COR-L47 (cell line): Measurements from ENCODE around the gene ATP8B1.
"Not testable (repeated sequence)": the region's sequence is repeated elsewhere in the genome, so short reads cannot be mapped to it uniquely, and the experiment has no call there.

Experiments used
- DNase-seq: peaks from one replicate; lab custom pipeline; 2025; lab: John Stamatoyannopoulos, UW

ATP8B1 gene

DNA sequence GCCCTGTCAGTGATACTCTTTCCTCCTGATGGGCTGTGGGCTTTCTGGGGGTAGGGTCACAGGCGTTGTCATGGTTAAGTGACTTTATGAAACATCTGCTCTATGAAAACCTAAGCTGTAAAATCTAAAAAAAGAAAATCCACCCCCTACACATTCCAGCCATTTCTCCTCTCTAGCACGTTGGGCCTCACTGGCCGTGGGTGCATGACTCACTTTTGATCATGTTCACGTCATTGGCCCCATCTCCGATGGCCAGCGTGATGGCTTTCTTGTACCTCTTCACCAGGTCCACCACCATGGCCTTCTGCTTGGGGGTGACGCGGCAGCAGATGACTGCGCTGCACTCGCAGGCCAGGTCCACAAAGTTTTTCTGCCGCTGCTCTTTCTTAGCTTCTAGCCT, 142.2 kb downstream of the ATP8B1 start:
- DNase-seq: no peak

DNA sequence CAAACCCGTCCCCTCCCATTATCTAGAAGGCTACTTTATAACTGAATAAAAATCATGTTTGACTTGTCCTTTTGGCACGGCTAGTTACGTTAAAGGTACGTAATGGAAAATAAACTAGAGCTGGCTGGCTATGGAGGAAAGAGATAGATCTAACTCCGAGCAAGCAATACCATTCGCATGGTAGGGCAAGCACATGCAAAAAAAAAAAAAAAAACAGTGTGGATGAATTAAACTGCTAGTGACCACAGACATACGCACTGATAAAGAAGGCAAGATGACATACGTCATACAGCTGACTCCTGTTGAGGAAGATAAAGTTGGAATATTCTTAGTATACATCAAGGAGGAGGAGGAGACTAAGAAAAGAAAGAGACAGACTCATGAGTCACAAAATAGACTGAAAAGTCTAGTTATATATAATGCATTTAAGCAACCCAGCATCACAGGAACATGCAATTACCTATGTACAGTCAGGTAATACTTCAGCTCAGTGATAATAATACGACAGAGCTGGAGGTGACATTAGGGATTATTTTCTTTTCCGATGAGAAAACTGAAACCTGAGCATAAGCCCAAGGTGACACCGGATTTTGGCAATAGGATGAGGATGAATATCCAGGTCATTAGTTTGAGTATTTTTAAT, 143.5 kb downstream of the ATP8B1 start:
- DNase-seq: no peak

DNA sequence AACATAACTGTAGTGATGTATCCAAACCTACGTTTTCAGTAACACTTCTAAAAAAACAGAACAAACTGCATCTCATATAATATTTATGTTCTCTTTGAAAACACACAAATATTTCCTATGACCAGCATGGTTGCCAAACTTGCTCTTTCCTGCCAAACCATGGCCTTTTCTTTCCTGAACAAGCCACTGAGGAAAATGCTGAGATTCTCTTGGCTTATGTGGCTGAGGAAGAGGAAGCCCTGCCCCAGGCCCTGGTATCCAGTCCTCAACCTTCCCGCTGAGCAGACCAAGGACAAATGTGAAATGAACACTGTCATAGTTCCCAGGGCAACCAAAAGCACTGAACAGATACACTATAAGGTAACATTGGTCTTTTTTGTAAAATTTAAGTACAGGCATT, 145.6 kb downstream of the ATP8B1 start:
- DNase-seq: no peak

DNA sequence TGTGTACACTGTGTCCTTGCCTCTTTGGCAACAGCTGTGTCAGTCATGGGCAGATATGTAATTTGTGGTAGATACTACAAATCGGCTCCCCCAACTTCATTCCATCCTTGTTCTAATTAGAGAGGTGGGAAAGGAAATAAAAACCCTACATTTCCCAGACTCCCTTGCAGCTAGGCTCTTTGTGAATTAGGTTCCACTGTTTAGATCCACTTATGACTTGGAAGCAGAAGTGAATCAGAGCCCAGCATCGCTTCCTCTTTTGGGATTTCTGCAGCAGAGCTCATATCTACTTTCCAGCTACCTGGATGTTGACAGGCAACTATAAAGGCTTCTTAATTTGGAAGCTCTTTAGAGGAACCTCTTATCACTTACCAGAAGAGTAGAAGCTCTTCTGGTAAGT, 147.4 kb downstream of the ATP8B1 start:
- DNase-seq: no peak

DNA sequence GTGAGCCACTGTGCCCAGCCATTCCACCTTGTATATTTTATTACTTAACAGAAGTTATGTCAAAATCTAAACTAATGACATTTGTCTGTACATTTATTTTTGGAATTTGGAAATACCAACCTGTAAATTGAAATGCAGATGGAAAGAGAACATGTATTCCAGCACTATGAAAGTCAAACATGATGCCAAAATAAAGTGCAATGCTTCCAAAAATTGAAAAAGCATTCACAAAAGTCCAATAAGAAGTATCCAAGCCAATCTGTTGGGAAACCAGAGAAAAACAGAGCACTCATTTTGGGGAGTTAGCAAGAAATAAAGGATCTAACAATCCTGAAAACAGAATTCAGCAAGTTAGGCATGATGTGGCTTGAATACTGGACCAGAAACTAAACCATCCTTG, 151.2 kb downstream of the ATP8B1 start:
- DNase-seq: no peak

DNA sequence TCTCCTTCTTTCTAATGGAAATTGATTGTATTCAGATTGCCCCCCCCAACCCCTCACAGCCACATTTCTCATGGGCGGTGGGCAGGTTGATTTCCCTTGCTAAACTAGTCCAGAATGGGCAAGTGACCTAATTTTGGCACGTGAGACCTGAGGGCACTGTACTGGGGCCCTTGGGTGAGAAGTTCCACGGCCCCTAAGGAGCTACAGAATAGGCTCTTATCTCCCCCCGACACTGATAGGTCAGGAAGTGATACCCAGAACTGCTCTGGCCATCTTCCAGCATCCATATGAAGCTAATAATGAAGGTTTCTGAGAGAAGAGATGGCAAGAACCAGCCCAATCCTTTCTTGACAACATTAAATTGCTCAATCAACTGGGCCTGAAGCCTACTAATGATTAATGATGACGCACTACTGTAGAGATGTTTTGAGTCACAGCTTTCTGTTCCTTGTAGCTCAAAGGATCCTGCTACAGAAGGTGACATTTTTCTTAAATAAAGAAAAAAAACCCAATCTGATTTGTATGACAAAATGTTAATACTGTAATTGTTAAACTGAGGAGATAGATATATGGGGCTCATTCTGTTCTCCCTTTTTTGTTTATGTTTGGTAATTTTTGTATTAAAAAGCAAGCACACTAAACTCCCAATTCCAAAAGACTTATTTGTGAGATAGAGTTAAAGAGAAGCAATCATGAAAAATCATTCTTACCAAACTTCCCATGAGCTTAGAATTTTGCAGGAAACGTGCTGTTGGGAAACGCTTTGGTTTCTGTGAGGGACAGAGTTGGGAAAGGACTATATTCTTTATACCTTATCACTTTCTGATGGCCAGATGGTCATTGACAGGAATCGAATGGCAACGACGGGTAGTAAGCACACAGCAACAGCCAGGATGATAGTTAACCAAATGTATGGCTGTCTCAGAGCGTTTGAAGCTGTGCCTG, 153.3 kb downstream of the ATP8B1 start:
- DNase-seq: no peak

DNA sequence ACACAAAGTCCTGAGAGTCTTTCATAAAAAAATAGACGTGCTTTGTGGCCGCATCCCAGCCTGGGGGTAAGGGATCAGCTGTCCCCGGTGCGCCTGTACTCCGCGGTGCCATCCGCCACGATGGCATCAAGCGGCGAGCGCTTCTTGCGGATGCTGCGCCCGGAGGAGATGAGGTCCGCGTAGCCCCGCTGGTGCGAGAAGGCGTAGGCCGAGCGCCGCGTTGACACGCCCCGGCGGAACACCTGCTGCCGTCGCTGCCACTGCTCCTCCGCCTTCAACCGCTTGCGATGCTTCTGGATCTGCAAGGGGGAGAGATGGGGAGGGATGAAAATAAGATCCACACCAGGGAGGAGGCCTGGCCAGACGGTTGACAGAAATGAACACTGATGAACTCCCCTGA, 154.7 kb downstream of the ATP8B1 start:
- DNase-seq: no peak

DNA sequence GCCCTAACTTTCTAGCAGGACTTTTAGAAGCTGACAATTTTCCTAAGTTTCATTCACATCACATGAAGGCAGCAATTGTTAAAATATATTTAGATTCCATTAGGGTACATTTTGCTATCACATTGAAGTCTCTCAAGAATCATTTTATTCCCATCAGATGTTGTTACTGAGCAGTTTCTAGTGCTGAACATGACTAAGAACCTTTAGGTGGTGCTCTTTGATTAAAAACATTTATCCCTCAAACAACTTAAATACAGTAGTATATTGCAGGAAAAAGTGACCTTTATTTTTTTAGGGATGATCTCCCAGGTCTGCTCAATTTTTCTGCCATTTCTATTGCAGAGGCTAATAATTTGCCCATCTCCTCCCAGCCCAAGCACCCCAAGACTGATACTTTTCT, 158.6 kb downstream of the ATP8B1 start:
- peak; percentile 36 for DNase-seq

DNA sequence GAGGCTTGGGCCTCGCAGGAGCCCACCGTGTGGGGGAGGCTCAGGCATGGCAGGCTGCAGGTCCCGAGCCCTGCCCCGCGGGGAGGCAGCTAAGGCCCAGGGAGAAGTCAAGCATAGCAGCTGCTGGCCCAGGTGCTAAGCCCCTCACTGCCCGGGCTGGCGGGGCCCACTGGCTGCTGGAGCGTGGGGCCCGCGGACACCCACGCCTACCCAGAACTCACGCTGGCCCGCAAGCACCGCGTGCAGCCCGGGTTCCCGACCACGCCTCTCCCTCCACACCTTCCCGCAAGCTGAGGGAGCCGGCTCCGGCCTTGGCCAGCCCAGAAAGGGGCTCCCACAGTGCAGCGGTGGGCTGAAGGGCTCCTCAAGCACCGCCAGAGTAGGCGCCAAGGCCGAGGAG, 159.4 kb downstream of the ATP8B1 start:
- DNase-seq: not testable (repeated sequence)

DNA sequence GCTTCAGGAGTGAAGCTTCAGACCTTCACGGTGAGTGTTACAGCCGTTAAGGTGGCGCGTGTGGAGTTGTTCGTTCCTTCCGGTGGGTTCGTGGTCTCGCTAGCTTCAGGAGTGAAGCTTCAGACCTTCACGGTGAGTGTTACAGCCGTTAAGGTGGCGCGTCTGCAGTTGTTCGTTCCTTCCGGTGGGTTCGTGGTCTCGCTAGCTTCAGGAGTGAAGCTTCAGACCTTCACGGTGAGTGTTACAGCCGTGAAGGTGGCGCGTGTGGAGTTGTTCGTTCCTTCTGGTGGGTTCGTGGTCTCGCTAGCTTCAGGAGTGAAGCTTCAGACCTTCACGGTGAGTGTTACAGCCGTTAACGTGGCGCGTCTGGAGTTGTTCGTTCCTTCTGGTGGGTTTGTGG, 160.7 kb downstream of the ATP8B1 start:
- not testable (repeated sequence) for DNase-seq

DNA sequence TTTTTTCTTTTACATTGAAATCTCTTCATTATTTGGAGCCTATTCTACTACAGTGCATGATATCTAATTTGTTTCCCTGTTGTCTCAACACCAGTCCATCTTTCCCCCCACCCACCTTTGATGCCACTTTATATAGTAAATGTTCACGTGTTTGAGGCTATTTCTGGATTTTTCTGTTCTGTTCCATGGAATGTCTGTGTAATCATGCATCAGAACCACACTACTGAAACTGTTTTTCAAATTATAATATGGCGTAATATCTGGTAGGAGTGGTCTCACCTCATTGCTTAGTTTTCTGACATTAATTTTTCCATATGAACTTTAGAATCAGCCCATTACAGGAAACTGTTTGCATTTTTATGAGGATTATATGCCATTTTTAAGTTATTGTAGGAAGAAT, 162.4 kb downstream of the ATP8B1 start:
- DNase-seq: no peak

DNA sequence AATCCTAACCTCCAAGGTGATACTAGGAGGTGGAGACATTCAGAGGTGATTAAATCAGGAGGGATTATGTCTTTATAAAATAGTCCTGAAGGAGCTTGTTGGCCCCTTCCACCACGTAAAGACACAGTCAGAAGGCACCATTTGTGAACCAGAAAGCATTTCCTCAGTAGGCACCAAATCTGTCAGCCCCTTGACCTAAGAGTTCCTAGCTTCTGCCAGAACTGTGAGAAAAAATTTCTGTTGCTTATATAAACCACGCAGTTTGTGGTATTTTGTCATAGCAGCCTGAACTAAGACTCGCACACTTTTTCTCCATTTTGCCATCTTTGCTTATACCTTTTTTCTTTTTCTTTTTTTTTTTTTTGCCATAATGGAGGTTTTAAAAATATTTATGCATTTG, 162.9 kb downstream of the ATP8B1 start:
- no peak for DNase-seq

DNA sequence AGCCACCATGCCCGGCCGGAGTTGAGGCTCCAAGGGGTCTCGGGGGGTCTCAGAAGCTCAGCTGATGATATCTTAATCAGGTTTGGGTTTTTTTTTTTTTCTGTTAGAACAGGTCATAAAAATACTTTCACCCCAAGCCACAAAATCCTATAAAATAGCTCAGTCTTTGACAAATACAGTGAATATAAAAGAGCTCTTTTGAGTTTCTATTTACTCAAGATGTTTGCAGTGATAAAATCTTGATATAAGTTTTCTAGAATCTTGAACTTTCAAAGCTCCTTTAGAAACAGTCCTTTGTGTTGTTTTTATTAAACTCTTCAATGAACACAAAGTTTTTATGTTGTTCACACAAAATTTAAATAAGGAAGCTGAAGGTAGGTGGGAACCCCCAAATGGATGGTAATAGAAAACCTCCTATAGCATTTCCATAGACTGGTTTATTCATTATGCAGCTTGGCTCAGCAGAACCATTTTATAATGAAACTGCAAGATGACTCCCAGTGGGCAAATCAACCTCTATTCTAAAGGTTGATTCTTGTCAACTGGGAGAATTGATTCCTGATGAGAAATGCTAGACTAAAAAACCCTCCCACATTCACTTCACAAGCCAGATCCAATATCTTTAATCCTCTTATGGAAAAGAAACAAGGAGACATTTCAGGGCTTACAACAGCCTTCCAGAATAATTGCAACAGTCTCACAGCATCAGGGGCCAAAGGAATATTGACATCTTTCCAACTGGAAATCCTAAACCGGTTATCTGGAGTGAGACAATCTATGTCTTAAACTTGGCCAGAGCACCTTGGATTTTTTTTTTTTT, 167.9 kb downstream of the ATP8B1 start:
- DNase-seq: no peak

DNA sequence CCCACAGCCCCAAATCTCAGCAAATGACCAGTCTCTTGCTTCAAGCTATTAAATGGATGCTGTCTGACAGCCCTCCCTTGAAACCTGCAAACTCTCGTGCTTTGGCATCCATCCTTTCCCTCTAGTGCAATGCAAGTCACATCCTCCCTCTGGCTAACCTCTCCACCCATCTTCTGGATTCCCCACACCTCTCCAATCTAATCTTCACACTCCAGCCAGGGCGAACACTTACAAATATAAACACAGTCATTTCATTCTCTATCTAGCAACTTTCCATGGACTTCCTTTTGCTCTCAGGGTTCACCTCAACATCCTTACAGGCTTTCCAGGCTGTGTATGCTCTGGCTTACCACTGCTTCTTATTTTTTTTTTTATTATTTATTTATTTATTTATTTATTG, 171.4 kb downstream of the ATP8B1 start:
- no peak for DNase-seq

DNA sequence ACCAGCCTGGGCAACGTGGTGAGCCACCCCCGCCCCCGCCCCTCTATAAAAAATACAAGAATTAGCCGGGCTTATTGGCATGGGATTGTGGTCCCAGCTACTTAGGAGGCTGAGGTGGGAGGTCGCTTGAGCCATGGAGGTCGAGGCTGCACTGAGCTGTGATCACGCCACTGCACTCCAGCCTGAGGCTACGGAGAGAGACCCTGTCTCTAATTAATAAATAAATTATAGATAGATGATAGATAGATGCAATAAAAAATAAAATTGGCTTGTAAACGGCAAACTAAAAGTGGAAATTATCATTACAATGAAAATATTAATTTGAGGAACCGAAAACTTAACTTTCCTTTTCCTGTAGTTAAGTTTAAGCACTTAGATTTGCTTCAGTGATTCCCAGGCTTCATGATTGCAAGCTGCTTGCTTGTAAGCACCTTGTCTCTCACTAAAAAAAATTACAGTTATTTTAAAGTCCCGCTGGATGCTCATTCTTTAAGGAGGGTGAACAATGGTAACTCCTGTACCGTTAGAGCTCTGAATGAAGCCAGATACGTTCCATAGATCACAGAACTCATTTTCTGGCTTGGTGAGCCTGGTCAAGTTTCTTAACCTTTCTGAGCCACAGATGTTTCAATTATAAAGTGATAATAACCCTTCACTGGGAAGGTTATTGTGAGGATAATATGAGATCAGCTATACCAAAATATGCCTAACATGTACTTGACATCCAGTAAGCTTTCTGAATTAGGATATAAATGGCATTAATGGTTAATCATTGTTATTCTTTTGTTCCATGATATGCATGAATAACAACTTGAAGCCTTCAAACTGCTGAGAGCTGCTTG, 172.1 kb downstream of the ATP8B1 start:
- no peak for DNase-seq

DNA sequence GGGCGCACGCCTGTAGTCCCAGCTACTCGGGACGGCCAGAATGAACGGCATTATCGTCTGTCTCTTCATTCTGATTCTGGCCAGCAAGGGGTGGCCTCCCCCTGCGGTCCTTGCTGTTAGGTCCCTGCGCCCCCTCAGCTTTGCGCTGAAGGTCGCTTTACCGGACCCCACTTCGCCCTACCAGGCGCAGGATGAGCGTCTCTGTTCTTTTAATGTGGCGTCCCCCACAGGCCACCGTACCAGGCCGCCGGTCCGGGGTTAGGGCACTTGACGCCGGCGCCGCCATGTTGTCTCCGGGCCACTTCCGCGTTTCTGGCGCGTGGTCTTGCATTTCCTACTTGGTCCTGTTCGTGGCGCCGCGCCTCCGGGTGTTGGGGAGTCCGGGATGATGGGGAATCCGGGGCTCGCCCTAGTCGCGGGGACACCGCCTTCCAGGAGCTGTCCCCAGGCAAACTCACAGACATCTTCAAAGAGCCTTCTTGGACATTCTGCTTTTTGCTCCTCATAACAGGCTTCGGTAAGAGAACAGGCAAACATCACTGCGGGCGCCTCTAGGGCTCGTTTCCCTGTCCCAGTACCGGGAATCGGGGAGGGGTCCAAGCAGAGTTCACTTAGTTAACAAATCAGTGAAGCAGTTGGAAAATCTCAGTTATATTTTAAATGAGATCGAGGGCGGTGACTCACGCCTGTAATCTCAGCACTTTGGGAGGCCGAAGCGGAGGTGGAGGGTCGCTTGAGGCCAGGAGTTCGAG, 172.9 kb downstream of the ATP8B1 start:
- peak; percentile 97 for DNase-seq

DNA sequence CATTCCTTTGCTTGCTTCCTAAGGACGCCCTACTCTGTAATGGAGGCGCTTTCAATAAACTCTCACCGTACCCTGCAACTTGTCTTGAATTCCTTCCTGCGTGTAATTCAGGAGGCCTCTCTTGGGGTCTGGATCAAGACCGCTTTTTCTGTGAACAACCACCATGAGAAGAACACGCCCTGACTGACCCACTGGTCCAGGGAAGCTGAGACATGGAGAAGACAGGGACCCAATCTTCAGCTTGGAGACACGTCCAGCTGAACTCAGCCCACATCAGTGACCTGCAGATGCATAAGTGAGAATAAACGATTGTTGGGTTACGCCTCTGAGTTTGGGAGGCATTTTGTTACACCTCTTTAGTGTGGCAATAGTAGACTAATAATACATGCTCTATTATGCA, 173.7 kb downstream of the ATP8B1 start:
- DNase-seq: no peak

DNA sequence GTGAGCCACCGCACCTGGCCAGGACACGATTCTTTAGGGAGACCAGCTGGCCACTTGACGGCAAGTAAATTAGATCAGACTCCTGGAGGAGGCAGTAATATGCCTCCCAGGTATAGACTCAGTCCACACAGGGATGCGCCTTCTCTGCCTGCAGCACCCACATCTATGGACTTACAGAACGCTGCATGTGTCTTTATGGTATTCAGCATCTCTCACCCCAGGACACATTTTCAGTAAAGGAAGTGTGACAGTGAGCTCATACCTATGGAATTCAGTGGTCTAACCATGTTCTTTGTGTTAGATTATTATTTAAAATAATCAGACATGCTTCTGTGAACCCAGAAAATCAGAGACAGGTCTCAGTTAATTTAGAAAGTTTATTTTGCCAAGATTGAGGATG, 175.6 kb downstream of the ATP8B1 start:
- DNase-seq: no peak

DNA sequence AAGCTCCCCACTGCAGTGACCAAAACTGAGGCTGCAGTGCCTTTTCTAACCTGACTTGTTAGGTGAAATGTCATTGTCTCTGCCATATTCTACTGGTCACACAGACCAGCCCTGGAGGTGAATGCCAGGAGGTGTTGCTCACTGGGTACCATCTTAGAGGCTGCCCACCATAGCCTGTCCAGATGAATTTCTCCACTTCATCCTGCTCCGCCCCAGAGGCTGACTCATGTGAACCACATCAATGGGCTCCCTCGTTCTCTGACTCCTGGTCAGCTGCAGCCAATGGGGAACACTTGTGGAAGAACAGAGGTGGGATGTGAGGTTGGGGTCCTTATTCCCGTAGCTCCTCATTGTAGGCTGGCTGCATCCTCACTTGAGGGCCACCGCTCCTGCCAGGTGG, 178.1 kb downstream of the ATP8B1 start:
- no peak for DNase-seq

DNA sequence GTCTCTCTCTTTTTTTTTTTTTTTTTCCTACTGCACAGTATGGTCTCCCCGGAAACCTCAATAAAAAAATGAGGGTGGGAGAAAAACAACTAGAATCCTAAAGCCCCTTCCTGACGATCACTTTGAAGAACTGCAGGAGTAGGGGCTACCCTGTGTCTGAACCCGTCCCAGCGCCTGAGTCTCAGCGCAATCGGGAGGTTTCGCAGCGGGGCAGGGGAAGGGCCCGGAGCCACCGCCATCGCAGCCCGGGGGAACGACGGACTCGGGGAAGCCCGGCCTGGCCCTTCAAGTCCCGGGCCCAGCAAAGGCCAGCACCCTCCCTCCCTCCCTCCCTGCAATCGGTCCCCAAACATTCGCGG, 181.9 kb downstream of the ATP8B1 start:
- DNase-seq: no peak

DNA sequence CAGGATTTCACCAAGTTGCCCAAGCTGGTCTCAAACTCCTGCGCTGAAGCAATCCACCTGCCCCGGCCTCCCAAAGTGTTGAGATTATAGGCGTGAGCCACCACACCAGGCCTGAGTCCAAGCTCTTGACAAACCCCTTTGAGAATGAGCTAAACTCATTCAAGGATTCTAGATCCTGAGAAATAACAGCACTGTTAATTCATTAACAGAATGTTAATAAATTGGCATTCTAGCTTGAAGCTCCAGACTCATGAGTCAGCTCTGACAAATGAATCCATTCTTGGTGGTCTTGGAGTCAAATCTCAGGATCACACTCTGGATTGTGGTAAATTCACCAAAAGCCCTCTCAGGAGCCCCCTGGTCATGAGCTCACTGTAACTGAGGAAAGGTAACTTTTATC, 183.2 kb downstream of the ATP8B1 start:
- DNase-seq: no peak
